Measurements from ENCODE around the gene TNNI2.
"Not testable (repeated sequence)": the region's sequence is repeated elsewhere in the genome, so short reads cannot be mapped to it uniquely, and the experiment has no call there.

TNNI2 gene

GRCh38 chr11:1875093-1875850 is 36.5 kb downstream of the TNNI2 start:
- DNase-seq (ENCODE audit: low read depth): no peak

DNA sequence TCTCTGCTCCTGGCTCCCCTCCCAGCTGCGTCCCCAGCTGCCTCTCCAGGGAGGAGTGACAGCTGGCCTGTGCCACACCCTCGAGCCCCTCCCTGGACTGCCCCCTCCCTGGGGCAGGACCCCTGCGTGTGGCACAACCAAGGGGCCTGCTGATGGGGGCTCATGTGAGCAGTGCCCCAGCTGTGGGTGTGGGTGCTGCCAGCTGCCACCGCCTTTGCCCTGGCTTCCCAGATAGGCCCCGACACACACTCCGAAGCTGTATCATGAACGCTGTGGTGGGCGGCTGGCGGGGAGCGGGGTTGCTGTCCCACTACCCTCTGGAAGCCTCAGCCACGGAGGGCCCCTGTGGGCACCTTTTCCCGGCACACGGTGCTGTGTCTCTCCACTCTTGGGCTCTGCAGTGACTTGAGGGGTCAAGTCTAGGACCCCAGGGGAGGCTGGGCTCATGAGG is 37.1 kb downstream of the TNNI2 start:
- DNase-seq (ENCODE audit: low read depth): not testable (repeated sequence)

GRCh38 chr11:1876361-1877063 is 37.7 kb downstream of the TNNI2 start:
- no peak for DNase-seq (ENCODE audit: low read depth)

- DNase-seq (ENCODE audit: low read depth): no peak
These were observed 38.7 kb downstream of the TNNI2 start for GRCh38 chr11:1877211-1878136.

DNA sequence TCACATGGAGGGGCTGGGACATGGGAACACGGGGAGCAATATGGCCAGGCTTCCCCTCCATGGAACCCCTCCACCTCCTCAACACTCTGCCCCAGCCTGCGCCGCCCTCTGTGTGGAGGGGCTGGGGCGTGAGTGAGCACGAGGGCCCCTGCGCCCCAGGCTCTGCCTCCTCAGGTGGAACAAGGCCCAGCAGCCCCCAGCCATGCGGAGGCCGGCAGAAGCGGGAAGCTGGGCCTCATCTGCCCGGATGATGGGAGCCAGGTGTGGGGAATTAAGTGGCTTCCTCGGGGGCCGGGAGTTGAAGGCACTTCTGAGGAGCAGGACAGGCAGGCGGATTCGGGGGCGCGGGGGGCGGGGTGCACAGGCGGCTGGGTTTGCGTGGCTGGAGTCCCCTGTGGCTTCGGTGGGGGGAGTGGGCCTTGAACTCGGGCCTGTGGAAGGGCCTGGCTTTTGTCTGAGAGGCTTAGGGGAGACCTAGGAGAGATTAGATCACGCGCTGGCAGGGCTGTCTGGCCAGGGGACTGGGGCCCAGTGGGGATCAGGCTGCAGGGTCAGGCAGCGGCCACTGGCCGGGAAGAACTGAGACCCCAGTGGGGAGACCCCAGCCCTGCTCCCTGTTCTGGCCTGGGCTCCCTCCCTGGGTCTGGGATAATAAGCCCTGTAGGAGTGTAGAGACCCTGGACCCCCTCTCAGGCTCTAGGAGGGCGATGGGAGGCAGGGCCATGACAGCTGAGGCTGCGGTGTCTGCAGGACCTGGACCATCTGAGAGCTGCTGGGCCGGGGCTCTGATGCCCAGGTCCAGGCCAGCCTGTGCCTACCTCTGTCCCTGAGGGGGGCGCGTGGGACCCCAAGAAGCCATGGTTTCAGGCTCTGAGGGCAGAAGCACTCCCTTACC is 39.6 kb downstream of the TNNI2 start:
- DNase-seq (ENCODE audit: low read depth): no peak

DNA sequence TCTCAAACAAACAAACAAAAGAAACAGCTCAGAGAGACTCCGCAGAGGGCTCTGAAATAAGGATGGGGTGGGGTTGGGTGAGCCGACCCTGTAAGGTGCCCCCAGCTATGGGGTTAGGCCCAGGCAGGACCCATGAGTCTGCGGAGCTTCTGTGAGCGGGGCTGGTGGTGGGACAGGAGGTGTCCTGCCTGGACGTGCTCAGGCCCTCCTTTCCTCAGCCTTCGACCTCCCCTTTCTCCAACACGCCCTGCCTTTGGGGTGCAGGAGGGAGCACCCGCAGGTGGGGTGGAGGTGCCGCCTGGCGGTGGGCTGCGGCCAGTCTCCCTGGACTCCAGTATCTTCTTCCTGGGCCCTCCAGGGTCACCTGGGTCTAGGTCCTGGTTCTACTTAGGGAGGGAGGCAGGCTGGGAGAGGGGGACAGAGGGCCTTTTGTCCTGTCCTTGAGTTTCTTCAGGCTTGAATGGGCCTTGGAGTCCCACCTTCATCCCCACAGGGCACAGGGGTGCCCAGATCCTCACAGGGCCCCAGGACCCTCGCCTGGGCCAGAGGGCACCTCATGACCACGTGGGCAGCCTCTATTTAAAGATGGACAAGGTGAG is 40.7 kb downstream of the TNNI2 start:
- DNase-seq (ENCODE audit: low read depth): no peak

GRCh38 chr11:1879941-1880720 is 41.4 kb downstream of the TNNI2 start:
- no peak for DNase-seq (ENCODE audit: low read depth)

DNA sequence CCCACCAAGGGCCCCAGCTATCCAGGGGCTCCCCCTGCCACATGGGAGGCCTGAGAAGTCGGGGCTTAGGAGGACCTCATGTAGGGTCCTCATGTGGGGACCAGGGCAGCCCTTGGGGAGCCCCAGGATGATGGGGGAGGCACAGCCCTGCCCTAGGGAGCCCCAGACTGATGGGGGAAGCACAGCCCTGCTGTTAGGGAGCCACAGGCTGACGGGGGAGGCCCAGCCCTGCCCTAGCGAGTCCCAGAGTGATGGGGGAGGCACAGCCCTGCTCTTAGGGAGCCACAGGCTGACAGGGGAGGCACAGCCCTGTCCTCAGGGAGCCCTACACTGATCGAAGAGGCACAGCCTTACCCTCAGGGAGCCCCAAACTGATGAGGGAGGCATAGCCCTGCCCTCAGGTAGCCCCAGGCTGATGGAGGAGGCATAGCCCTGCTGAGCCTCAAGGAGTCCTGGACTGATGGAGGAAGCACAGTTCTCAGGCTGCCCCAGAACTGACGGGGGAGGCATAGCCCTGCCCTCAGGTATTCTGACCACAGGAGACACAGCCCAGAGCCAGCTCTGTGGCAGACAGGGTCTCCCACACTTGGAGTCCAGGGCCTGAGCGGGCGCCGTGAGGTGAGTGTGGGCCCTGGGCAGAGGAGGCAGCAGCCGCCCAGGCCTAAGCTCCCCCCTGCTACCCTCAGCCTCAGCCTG is 42.1 kb downstream of the TNNI2 start:
- no peak for DNase-seq (ENCODE audit: low read depth)

DNA sequence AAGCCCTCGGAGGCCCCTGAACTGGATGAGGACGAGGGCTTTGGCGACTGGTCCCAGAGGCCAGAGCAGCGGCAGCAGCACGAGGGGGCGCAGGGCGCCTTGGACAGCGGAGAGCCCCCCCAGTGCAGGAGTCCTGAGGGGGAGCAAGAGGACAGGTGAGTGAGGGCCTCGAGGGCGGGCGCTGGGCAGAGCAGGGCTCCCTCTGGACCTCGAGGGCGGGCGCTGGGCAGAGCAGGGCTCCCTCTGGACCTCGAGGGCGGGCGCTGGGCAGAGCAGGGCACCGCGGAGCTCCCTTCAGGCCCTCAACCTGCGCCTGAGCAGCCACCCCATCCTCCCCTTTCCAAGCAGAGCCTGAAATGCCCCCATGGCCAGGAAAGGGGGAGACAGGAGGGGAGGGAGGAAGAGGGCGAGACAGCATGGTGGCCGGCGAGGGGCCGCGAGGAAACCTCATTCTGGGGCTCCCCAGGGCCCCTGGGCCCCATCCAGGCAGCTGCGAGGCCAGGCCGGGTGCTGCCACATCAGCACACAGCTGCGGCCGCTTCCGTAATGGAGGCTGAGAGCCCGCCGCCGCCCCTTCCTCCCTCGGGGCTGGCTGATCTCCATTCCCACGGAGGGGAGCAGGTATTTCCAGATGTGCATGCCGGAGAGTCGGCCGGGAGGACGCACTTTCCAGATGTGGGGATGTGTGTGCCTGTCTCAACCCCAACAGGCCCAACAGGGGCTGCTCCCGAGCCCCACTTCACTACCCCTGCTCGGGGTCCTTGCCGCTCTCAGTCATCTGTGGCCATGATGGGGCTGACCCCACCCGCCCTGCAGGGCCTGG is 42.9 kb downstream of the TNNI2 start:
- DNase-seq (ENCODE audit: low read depth): no peak

DNA sequence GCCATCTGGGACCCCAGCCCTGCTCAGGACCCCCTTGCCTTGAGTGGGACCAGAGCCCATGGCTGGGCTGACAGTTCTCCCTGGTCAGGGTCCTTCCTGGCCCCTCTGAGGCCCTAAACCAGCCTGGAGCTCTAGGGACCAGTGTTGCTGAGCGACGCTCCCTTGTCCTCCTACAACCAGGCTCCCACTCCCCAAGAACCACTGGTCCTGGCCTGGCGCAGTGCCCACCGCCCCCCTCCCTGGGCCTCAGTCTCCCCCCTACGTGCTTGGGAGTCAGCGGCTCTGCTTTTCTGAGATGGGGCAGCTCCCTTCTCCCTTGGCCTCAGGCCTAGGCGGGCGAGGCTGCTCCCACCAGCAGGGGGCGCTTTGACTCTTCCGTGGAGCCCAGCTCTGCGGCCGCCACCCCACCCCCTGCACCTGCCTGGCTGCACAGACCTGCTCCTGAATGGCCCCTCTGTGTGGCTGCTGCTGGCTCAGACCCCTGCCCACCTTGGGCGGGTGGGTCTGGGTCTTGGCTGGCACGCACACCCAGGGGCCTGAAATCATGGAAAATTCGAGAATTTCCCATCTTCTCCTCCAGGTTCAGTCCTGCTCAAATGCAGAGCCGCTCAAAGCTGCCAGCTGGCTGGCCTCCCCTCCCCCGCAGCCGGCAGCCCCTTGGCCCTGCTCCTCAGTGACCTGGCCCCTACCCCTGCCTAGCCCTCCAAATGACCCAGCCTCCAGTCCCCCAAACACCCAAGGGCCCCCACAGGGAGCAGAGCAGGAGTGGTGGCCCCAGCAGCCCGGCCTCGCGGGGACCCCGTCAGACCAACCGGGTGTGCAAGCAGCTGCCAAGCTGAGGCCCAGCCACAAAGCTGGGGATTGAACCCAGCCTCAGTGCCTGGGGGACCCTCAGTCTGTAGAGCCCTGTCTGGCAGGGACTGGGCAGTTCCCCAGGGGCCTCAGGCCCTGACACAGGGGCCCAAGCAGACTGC is 43.8 kb downstream of the TNNI2 start:
- peak; percentile 61 for DNase-seq (ENCODE audit: low read depth)

GRCh38 chr11:1883346-1884302 is 44.8 kb downstream of the TNNI2 start:
- DNase-seq (ENCODE audit: low read depth): no peak

DNA sequence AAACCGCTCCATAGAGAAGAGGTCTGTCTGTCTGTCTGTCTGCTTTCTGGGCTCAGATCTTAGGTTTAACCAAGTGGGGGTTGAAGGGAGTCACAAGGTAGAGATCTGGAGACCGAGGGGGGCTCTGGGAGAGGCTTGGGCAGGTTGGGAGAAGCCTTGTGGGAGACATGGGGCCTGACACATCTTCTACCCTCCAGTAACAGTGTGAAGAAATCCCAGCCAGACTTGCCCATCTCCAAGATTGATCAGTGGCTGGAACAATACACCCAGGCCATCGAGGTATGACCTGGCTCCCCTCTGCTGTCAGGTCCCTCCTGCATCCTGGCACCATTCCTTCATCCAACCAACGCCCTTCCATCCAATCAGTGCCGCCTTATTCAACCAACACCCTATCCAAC is 45.5 kb downstream of the TNNI2 start:
- DNase-seq (ENCODE audit: low read depth): no peak

GRCh38 chr11:1886551-1886950 is 47.8 kb downstream of the TNNI2 start:
- DNase-seq (ENCODE audit: low read depth): not testable (repeated sequence)

DNA sequence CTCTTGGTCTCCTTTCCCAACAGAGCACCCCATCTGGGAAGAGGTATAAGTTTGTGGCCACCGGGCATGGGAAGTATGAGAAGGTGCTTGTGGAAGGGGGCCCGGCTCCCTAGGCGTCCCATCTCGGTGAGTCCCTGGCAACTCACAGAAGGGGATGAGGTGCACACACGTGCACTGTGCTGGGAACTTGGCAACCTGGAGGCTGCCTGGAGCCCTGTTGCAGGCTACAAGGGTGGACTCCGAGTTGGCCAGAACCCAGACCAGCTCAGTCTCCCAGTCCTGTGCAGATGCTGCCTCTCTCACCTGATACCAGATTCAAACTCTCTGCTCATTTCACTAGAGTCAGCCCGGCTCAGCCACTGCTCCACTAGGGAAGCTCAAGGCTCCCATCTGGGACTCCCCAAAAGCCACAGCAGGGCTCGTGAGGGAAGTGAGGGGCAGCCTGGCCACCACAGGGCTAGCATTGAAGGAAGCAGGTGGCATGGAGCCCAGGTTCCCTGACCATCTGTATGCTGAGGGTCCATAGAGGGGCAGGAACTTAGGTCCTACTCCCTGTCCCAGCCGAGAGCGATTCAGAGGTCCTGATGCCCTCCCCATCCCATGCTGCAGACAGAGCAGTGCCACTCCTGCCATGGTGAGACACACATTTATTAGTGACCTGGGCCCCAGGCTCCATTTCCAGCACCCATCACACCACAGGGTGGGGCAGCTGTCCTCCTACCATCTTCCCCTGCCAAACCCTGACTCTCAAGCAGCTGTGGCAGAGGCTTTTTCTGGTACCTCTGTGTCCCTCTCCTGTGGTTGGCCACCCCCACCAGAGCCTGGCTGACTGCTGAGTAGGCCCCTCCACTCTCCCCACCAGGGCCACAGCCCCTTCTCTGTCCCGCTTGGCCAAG is 48.9 kb downstream of the TNNI2 start:
- no peak for DNase-seq (ENCODE audit: low read depth)

- no peak for DNase-seq (ENCODE audit: low read depth)
These were observed 49.6 kb downstream of the TNNI2 start for GRCh38 chr11:1888347-1888753.
